Measurements from ENCODE around the gene LAMA3.
"Not testable (repeated sequence)": the region's sequence is repeated elsewhere in the genome, so short reads cannot be mapped to it uniquely, and the experiment has no call there.

Gene LAMA3

GRCh38 chr18:23740105-23740830, 51.0 kb downstream of the LAMA3 start:
- Histone ChIP-seq H3K36me3 (ENCODE audit: control insufficient read depth in 1 of 2, insufficient read depth in 2 of 2, low read length in 2 of 2) (no peaks in the 10 kb centered on the region), H3K9ac (ENCODE audit: low read depth in 1 of 2, low read length in 2 of 2) (no peak overlapping the region), H3K27ac (ENCODE audit: low read depth, low read length) (no peak overlapping the region)

DNA sequence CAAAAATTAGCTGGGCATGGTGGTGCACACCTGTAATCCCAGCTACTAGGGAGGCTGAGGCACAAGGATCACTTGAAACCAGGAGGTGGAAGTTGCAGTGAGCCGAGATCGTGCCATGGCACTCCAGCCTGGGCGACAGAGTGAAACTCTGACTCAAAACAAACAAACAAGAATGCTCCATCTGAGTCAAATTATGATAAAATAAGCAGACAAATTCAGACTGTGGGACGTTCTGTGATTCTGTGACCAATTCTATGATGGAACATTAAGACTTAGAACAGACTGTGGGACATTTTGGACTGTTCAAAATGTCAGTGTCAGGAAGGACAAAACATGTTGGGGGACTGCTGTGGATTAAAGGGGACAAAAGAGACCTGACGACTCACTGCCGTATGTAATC, 52.7 kb downstream of the LAMA3 start:
- H3K9ac ChIP-seq (ENCODE audit: low read depth in 1 of 2, low read length in 2 of 2); H3K4me1 ChIP-seq (ENCODE audit: control insufficient read depth in 1 of 2, insufficient read depth in 2 of 2, low read length in 2 of 2); H3K36me3 ChIP-seq (ENCODE audit: control insufficient read depth in 1 of 2, insufficient read depth in 2 of 2, low read length in 2 of 2); H3K4me3 ChIP-seq (ENCODE audit: low read depth in 1 of 2, low read length in 2 of 2); H3K9me3 ChIP-seq (ENCODE audit: control insufficient read depth in 1 of 2, low read length in 2 of 2); H3K27me3 ChIP-seq (ENCODE audit: control insufficient read depth in 1 of 2, insufficient read depth in 2 of 2, low read length in 2 of 2); H3K27ac ChIP-seq (ENCODE audit: low read depth, low read length): not testable (repeated sequence)

More at GRCh38 chr18:23740105-23740830, 51.0 kb downstream of the LAMA3 start:
- no peaks in the 10 kb centered on the region for H3K4me1 ChIP-seq (ENCODE audit: control insufficient read depth in 1 of 2, insufficient read depth in 2 of 2, low read length in 2 of 2)
- no peaks in the 10 kb centered on the region for H3K9me3 ChIP-seq (ENCODE audit: control insufficient read depth in 1 of 2, low read length in 2 of 2)
- no peaks in the 10 kb centered on the region for H3K27me3 ChIP-seq (ENCODE audit: control insufficient read depth in 1 of 2, insufficient read depth in 2 of 2, low read length in 2 of 2)
- H3K4me3 ChIP-seq (ENCODE audit: low read depth in 1 of 2, low read length in 2 of 2): no peak overlapping the region

- Histone ChIP-seq H3K4me3 (ENCODE audit: low read depth in 1 of 2, low read length in 2 of 2) (no peak overlapping the region), H3K27me3 (ENCODE audit: control insufficient read depth in 1 of 2, insufficient read depth in 2 of 2, low read length in 2 of 2) (no peaks in the 10 kb centered on the region), H3K9me3 (ENCODE audit: control insufficient read depth in 1 of 2, low read length in 2 of 2) (no peaks in the 10 kb centered on the region), H3K9ac (ENCODE audit: low read depth in 1 of 2, low read length in 2 of 2) (no peak overlapping the region), H3K36me3 (ENCODE audit: control insufficient read depth in 1 of 2, insufficient read depth in 2 of 2, low read length in 2 of 2) (no peaks in the 10 kb centered on the region), H3K27ac (ENCODE audit: low read depth, low read length) (no peak overlapping the region), H3K4me1 (ENCODE audit: control insufficient read depth in 1 of 2, insufficient read depth in 2 of 2, low read length in 2 of 2) (no peaks in the 10 kb centered on the region)
Observed at GRCh38 chr18:23743733-23744333, 54.6 kb downstream of the LAMA3 start.

DNA sequence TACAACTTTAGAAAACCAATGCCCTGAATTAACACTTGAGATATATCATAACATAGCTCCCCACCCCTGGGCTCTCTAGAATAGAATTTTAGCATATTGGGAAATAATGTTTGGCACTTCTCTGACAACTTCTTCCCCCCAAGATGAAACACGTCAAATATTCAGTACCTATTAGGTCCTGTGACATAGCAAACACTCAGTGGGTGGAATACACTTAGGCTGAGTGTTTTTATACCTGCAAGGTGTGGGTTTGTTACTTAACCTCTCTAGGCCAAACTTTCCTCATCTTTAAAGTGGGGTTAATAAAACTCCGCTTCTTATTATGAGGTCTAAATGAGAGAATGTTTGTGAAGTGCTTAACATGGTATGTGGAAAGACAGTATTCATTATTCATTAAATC, 56.1 kb downstream of the LAMA3 start:
- no peak overlapping the region for H3K4me3 ChIP-seq (ENCODE audit: low read depth in 1 of 2, low read length in 2 of 2)
- no peaks in the 10 kb centered on the region for H3K36me3 ChIP-seq (ENCODE audit: control insufficient read depth in 1 of 2, insufficient read depth in 2 of 2, low read length in 2 of 2)
- no peaks in the 10 kb centered on the region for H3K9me3 ChIP-seq (ENCODE audit: control insufficient read depth in 1 of 2, low read length in 2 of 2)
- no peak overlapping the region for H3K27ac ChIP-seq (ENCODE audit: low read depth, low read length)
- H3K27me3 ChIP-seq (ENCODE audit: control insufficient read depth in 1 of 2, insufficient read depth in 2 of 2, low read length in 2 of 2): no peaks in the 10 kb centered on the region
- no peaks in the 10 kb centered on the region for H3K4me1 ChIP-seq (ENCODE audit: control insufficient read depth in 1 of 2, insufficient read depth in 2 of 2, low read length in 2 of 2)
- H3K9ac ChIP-seq (ENCODE audit: low read depth in 1 of 2, low read length in 2 of 2): no peak overlapping the region

DNA sequence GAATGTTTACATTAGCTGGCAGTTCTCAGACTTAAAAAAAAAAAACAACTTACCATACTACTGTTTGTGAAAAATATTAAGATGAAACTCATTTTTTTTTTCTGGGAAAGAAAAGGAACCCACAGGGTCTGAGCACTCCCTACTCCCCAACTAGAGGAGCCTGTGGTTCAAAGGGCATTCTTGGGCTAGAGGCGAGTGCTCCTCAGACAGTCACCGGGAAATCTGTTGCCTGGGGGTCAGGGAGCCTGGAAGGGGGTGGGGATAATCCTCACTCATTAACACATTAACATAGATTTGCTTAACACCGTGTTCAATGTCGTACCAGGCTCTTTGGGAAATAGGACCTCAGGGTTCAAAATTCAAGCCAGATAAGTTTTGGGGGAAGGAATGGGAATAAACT, 57.6 kb downstream of the LAMA3 start:
- H3K27me3 ChIP-seq (ENCODE audit: control insufficient read depth in 1 of 2, insufficient read depth in 2 of 2, low read length in 2 of 2): no peaks in the 10 kb centered on the region
- H3K9ac ChIP-seq (ENCODE audit: low read depth in 1 of 2, low read length in 2 of 2): no peak overlapping the region
- H3K36me3 ChIP-seq (ENCODE audit: control insufficient read depth in 1 of 2, insufficient read depth in 2 of 2, low read length in 2 of 2): no peaks in the 10 kb centered on the region
- H3K4me3 ChIP-seq (ENCODE audit: low read depth in 1 of 2, low read length in 2 of 2): no peak overlapping the region
- H3K4me1 ChIP-seq (ENCODE audit: control insufficient read depth in 1 of 2, insufficient read depth in 2 of 2, low read length in 2 of 2): no peaks in the 10 kb centered on the region
- H3K27ac ChIP-seq (ENCODE audit: low read depth, low read length): no peak overlapping the region
- H3K9me3 ChIP-seq (ENCODE audit: control insufficient read depth in 1 of 2, low read length in 2 of 2): no peaks in the 10 kb centered on the region

- Histone ChIP-seq H3K27me3 (ENCODE audit: control insufficient read depth in 1 of 2, insufficient read depth in 2 of 2, low read length in 2 of 2) (no peaks in the 10 kb centered on the region), H3K4me1 (ENCODE audit: control insufficient read depth in 1 of 2, insufficient read depth in 2 of 2, low read length in 2 of 2) (no peaks in the 10 kb centered on the region), H3K27ac (ENCODE audit: low read depth, low read length) (no peak overlapping the region), H3K36me3 (ENCODE audit: control insufficient read depth in 1 of 2, insufficient read depth in 2 of 2, low read length in 2 of 2) (no peaks in the 10 kb centered on the region), H3K9ac (ENCODE audit: low read depth in 1 of 2, low read length in 2 of 2) (no peak overlapping the region), H3K4me3 (ENCODE audit: low read depth in 1 of 2, low read length in 2 of 2) (no peak overlapping the region), H3K9me3 (ENCODE audit: control insufficient read depth in 1 of 2, low read length in 2 of 2) (no peaks in the 10 kb centered on the region)
Observed at GRCh38 chr18:23752363-23752762, 63.1 kb downstream of the LAMA3 start.

- Histone ChIP-seq H3K9ac (ENCODE audit: low read depth in 1 of 2, low read length in 2 of 2) (no peak overlapping the region), H3K27ac (ENCODE audit: low read depth, low read length) (no peak overlapping the region), H3K27me3 (ENCODE audit: control insufficient read depth in 1 of 2, insufficient read depth in 2 of 2, low read length in 2 of 2) (no peaks in the 10 kb centered on the region), H3K36me3 (ENCODE audit: control insufficient read depth in 1 of 2, insufficient read depth in 2 of 2, low read length in 2 of 2) (no peaks in the 10 kb centered on the region), H3K4me1 (ENCODE audit: control insufficient read depth in 1 of 2, insufficient read depth in 2 of 2, low read length in 2 of 2) (no peaks in the 10 kb centered on the region), H3K4me3 (ENCODE audit: low read depth in 1 of 2, low read length in 2 of 2) (no peak overlapping the region), H3K9me3 (ENCODE audit: control insufficient read depth in 1 of 2, low read length in 2 of 2) (no peaks in the 10 kb centered on the region)
Observed at GRCh38 chr18:23752796-23753195, 63.5 kb downstream of the LAMA3 start.

GRCh38 chr18:23756590-23757436, 67.6 kb downstream of the LAMA3 start:
- Histone ChIP-seq H3K27me3 (ENCODE audit: control insufficient read depth in 1 of 2, insufficient read depth in 2 of 2, low read length in 2 of 2) (no peaks in the 10 kb centered on the region), H3K9me3 (ENCODE audit: control insufficient read depth in 1 of 2, low read length in 2 of 2) (no peaks in the 10 kb centered on the region), H3K36me3 (ENCODE audit: control insufficient read depth in 1 of 2, insufficient read depth in 2 of 2, low read length in 2 of 2) (no peaks in the 10 kb centered on the region), H3K27ac (ENCODE audit: low read depth, low read length) (no peak overlapping the region), H3K4me3 (ENCODE audit: low read depth in 1 of 2, low read length in 2 of 2) (no peak overlapping the region), H3K4me1 (ENCODE audit: control insufficient read depth in 1 of 2, insufficient read depth in 2 of 2, low read length in 2 of 2) (no peaks in the 10 kb centered on the region), H3K9ac (ENCODE audit: low read depth in 1 of 2, low read length in 2 of 2) (no peak overlapping the region)

DNA sequence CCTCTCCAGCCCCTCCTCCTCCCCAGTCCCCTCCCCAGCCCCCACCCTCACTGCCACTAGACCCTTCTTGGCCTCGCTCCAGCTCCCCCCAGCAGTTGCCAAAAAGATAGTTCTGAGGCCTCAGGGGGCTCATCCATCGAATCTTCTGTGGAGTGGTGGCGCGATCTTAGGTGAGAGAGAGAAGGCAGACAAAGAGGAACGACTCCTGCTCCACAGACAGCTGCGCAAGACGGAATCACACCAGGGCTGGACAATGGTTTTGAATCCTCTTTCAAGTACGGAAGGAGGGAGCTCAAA, 68.1 kb downstream of the LAMA3 start:
- no peak overlapping the region for H3K27ac ChIP-seq (ENCODE audit: low read depth, low read length)
- no peaks in the 10 kb centered on the region for H3K27me3 ChIP-seq (ENCODE audit: control insufficient read depth in 1 of 2, insufficient read depth in 2 of 2, low read length in 2 of 2)
- no peak overlapping the region for H3K9ac ChIP-seq (ENCODE audit: low read depth in 1 of 2, low read length in 2 of 2)
- H3K9me3 ChIP-seq (ENCODE audit: control insufficient read depth in 1 of 2, low read length in 2 of 2): no peaks in the 10 kb centered on the region
- no peaks in the 10 kb centered on the region for H3K4me1 ChIP-seq (ENCODE audit: control insufficient read depth in 1 of 2, insufficient read depth in 2 of 2, low read length in 2 of 2)
- no peak overlapping the region for H3K4me3 ChIP-seq (ENCODE audit: low read depth in 1 of 2, low read length in 2 of 2)
- H3K36me3 ChIP-seq (ENCODE audit: control insufficient read depth in 1 of 2, insufficient read depth in 2 of 2, low read length in 2 of 2): no peaks in the 10 kb centered on the region

- Histone ChIP-seq H3K9ac (ENCODE audit: low read depth in 1 of 2, low read length in 2 of 2) (no peak overlapping the region), H3K4me3 (ENCODE audit: low read depth in 1 of 2, low read length in 2 of 2) (no peak overlapping the region)
Observed at GRCh38 chr18:23758281-23758680, 69.0 kb downstream of the LAMA3 start.

More at GRCh38 chr18:23758281-23758680, 69.0 kb downstream of the LAMA3 start:
- Histone ChIP-seq H3K27ac (ENCODE audit: low read depth, low read length) (no peak overlapping the region), H3K4me1 (ENCODE audit: control insufficient read depth in 1 of 2, insufficient read depth in 2 of 2, low read length in 2 of 2) (no peaks in the 10 kb centered on the region), H3K27me3 (ENCODE audit: control insufficient read depth in 1 of 2, insufficient read depth in 2 of 2, low read length in 2 of 2) (no peaks in the 10 kb centered on the region), H3K9me3 (ENCODE audit: control insufficient read depth in 1 of 2, low read length in 2 of 2) (no peaks in the 10 kb centered on the region), H3K36me3 (ENCODE audit: control insufficient read depth in 1 of 2, insufficient read depth in 2 of 2, low read length in 2 of 2) (no peaks in the 10 kb centered on the region)

Measured in duodenal mucosa (tissue), 2 donors.